Kidney (tissue), 14 donors: Measurements from ENCODE around the gene MUSTN1. TPM values are rescaled to one million over a fixed set of nuclear protein-coding genes. Genes with fewer than 3 reads are reported as not detected.

Experiments used
- DNase-seq, 5 donors: peaks; one replicate each; pipeline ENCODE4 v3.0.0-alpha.2; 2013 to 2020
- FAIRE-seq: peaks from 2 replicates; lab custom pipeline; 2012; peaks lifted over from hg19 to GRCh38; lab: Jason Lieb, UNC
- H3K27ac ChIP-seq, 2 donors: one replicate each; pipeline ENCODE4 v1.7.0; 2013; ENCODE audit warnings: low read depth in 2 of 2, low read length in 2 of 2, inconsistent platforms in 1 of 2
- H3K27me3 ChIP-seq: one replicate; pipeline ENCODE4 v1.7.1; 2013; ENCODE audit warnings: low read length, inconsistent platforms; ENCODE audit not compliant: control insufficient read depth, insufficient read depth
- H3K36me3 ChIP-seq, 3 donors: one replicate each; pipeline versions ENCODE4 v1.7.0 to v1.7.1; 2013; ENCODE audit warnings: low read length in 3 of 3, control low read depth in 1 of 3, inconsistent platforms in 1 of 3; ENCODE audit not compliant: insufficient read depth in 3 of 3, control insufficient read depth in 2 of 3
- H3K4me1 ChIP-seq, 3 donors: one replicate each; pipeline versions ENCODE4 v1.7.0 to v1.7.1; 2013; ENCODE audit warnings: low read length in 3 of 3, inconsistent platforms in 1 of 3, low read depth in 1 of 3; ENCODE audit not compliant: control insufficient read depth in 2 of 3, insufficient read depth in 2 of 3
- H3K4me3 ChIP-seq, 3 donors: one replicate each; pipeline versions ENCODE4 v1.7.0 to v1.8.1; 2013; ENCODE audit warnings: low read length in 3 of 3, control low read depth in 1 of 3, inconsistent platforms in 1 of 3
- H3K9ac ChIP-seq, 3 donors: one replicate each; pipeline versions ENCODE4 v1.7.0 to v1.7.1; 2013; ENCODE audit warnings: low read length in 3 of 3, control low read depth in 1 of 3, inconsistent platforms in 1 of 3
- H3K9me3 ChIP-seq, 3 donors: one replicate each; pipeline versions ENCODE4 v1.7.0 to v1.7.1; 2013; ENCODE audit warnings: low read length in 3 of 3, control low read depth in 1 of 3, inconsistent platforms in 1 of 3; ENCODE audit not compliant: control insufficient read depth in 2 of 3, insufficient read depth in 1 of 3
- intact Hi-C: fragments of 100-400 bp; cut with DNase I; formaldehyde crosslinking; loops from one replicate; pipeline ENCODE4 v1.11.1; 2022
- polyA plus RNA-seq: library from polyadenylated mRNA; stranded (reverse); fragments of 350-450 nt; fragmentation: Illumina TruSeq; extraction: RNeasy Lipid Tissue Mini Kit (QIAGEN cat#74804); gene quantifications from one replicate; pipeline ENCODE4 v1.2.3, GENCODE V29; 2014; ENCODE audit warnings: low read depth, low replicate concordance; ENCODE audit not compliant: insufficient read depth
- total RNA-seq: library from RNA; stranded (reverse); fragmentation: NEBNext Ultra II Directional; extraction: Animal tissue kit (Norgen Biotek cat#: 25700); gene quantifications from one replicate; pipeline ENCODE4 v1.2.1, GENCODE V29; 2021
- TF ChIP-seq, protein P1 (sequence below): IDR thresholded peaks from 3 replicates; pipeline ENCODE4 v1.5.1; 2012; ENCODE audit warnings: mild to moderate bottlenecking, moderate library complexity, borderline replicate concordance; ENCODE audit not compliant: insufficient read depth; ENCODE audit errors: extremely low read depth
- donor health status: control.
- donor health status: control.
- donor health status: control.
- donor health status: control.
- donor health status: control.
- donor health status: DM: yes; HTN: yes; CAD: no.
- donor health status: Normal renal cell carcinoma (clear cell type).

Gene MUSTN1
- total and polyA plus RNA-seq, 2 donors from 2014 or later: 18.6 to 47.8 TPM

DNA sequence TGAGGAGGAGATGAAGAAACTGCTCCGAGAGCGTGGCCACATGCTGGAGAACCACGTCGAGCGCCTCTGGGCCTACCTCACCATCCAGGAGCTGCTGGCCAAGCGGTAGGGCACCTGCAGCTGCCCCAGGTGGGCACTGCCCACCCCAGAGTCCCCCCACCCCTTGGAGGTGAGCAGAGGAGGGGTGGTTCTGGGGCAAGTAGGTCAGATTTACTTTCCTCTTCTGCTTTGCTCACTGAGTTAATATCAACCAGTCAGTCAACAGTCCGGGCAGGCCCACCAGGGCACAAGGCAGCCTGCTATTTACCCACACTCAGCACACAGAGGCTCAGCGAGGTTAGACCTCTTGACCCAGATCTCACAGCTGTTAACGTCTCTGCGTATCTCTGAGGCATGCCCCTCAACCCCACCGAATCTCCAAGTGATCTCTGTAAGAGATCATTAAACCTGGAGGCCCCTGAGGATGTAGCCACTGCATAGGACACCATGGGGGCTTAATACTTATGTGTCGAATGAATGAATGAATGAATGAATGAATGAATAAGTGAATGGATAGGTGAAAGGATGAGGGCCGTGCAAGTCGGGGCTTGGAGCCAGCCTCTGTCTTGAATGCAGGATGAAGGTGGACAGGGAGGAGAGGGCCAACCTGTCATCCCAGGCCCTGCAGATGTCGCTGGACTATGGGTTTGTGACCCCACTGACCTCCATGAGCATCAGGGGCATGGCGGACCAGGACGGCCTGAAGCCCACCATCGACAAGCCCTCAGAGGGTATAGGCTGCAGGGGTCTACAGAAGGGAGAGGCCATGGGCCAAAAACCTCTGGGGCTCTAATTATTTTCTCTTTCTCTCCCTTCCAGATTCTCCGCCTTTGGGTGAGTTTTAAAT, 48.2 kb downstream of the MUSTN1 start:
- H3K9me3 ChIP-seq: no peaks in the 10 kb centered on the region
- H3K36me3 ChIP-seq: no peaks in the 10 kb centered on the region
- H3K27me3 ChIP-seq: no peaks in the 10 kb centered on the region
- H3K9ac ChIP-seq: no peak overlapping the region
- no peak overlapping the region for H3K4me3 ChIP-seq
- intact Hi-C loops: no loop called here
- no peaks in the 10 kb centered on the region for H3K4me1 ChIP-seq
- FAIRE-seq (no peak), DNase-seq (peak in 1 of 5 donors; percentile 49)
- TF ChIP-seq, protein P1, sequence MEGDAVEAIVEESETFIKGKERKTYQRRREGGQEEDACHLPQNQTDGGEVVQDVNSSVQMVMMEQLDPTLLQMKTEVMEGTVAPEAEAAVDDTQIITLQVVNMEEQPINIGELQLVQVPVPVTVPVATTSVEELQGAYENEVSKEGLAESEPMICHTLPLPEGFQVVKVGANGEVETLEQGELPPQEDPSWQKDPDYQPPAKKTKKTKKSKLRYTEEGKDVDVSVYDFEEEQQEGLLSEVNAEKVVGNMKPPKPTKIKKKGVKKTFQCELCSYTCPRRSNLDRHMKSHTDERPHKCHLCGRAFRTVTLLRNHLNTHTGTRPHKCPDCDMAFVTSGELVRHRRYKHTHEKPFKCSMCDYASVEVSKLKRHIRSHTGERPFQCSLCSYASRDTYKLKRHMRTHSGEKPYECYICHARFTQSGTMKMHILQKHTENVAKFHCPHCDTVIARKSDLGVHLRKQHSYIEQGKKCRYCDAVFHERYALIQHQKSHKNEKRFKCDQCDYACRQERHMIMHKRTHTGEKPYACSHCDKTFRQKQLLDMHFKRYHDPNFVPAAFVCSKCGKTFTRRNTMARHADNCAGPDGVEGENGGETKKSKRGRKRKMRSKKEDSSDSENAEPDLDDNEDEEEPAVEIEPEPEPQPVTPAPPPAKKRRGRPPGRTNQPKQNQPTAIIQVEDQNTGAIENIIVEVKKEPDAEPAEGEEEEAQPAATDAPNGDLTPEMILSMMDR: no peak
- H3K27ac ChIP-seq: no peak overlapping the region

DNA sequence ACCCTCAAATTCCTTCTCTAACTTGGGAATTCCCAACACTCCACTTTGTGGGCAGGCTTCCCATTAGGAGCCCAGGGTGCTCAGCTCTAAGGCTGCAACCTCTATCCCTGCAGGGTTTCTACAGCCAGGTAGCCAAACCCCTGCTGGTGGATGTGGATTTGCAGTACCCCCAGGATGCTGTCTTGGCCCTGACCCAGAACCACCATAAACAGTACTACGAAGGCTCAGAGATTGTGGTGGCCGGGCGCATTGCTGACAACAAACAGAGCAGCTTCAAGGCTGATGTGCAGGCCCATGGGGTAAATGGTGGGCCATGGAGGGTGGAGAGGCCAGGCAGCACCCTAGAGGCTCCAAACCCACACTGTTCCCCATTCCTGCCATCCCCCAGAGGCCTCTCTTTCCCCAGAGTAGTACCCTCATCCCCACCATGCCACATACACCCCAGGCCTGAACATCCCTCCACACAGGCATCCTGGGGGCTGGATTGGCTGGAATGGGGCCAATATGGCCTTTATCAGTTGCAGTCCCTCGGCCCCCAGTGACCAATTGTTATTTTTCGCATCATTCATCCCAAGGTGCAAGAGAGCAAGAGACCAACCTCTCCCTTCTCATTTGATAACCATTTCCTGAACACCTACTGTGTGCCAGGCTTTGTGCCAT, 49.8 kb downstream of the MUSTN1 start:
- DNase-seq: peak in 1 of 5 donors; percentile 51
- Histone ChIP-seq H3K36me3 (no peaks in the 10 kb centered on the region), H3K9ac (no peak overlapping the region), H3K4me1 (no peaks in the 10 kb centered on the region), H3K4me3 (no peak overlapping the region), H3K27ac (no peak overlapping the region), H3K9me3 (no peaks in the 10 kb centered on the region), H3K27me3 (no peaks in the 10 kb centered on the region)
- intact Hi-C loops: no loop called here
- no peak for FAIRE-seq
- TF ChIP-seq, protein P1: no peak

DNA sequence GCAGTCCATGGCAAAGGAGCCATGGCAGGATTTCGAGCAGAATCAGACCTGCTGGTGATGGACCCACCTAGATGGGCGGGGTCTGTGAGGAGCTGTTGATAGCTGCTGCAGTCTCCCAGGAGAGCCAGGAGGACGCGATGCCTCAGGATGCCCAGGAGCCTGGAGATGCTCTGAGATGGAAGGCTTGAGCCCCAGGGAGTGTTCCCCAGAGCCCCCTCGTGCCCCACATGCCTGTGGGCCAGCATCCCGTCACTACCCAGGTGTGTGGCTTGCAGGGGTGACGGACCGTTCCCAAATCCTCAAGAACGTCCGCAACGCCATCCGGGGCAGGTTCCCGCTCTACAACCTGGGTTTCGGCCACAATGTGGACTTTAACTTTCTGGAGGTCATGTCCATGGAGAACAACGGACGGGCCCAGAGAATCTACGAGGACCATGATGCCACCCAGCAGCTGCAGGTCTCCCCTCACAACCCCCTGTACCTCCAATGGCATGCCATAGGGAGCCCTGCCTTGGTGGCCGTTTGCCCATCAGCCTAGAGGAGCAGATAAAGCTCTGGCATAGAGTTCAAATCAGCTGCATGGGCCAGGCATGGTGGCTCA, 50.7 kb downstream of the MUSTN1 start:
- intact Hi-C loops: no loop called here
- no peak overlapping the region for H3K27ac ChIP-seq
- H3K9me3 ChIP-seq: no peaks in the 10 kb centered on the region
- no peak overlapping the region for H3K9ac ChIP-seq
- no peaks in the 10 kb centered on the region for H3K4me1 ChIP-seq
- TF ChIP-seq, protein P1: no peak
- FAIRE-seq (no peak), DNase-seq (peak in 1 of 5 donors; percentile 56)
- no peaks in the 10 kb centered on the region for H3K27me3 ChIP-seq
- H3K36me3 ChIP-seq: no peaks in the 10 kb centered on the region
- H3K4me3 ChIP-seq: no peak overlapping the region
